ENCODE results near the gene SP4. TPM values are rescaled to one million over a fixed set of nuclear protein-coding genes. Genes with fewer than 3 reads are reported as not detected.

SP4 gene
- total RNA-seq, 6 donors from 2014 or later = 2.4 to 19.3 (median 9.5) TPM

- H3K4me3 ChIP-seq = no peak overlapping the region
- H3K27me3 ChIP-seq = no peaks in the 10 kb centered on the region
- H3K9me3 ChIP-seq = no peaks in the 10 kb centered on the region
- H3K27ac ChIP-seq = peak overlapping the region in 1 of 4 donors; percentile 10
- H3K4me1 ChIP-seq = peaks cover 17 to 48% (median 22%) of the 10 kb centered on the region in 4 donors
- TF ChIP-seq EP300 (IDR thresholded peaks at IDR 0.05) (no peak), CTCF (IDR thresholded peaks at IDR 0.05) (no peak), POLR2AphosphoS5 (IDR thresholded peaks at IDR 0.05) (no peak), POLR2A (IDR thresholded peaks at IDR 0.05) (no peak)
- ATAC-seq (ENCODE audit: low FRiP score in 2 of 2) = no peak
- WGBS, 2 donors = 80 to 88% methylated on average over 7 to 8 of the region's 8 CpGs
- peaks cover 0 to 3% (median 0%) of the 10 kb centered on the region in 4 donors for H3K36me3 ChIP-seq
- no peak for DNase-seq
Observed at GRCh38 chr7:21429786-21430574, 2.1 kb downstream of the SP4 start.

- Histone ChIP-seq H3K27ac (peak overlapping the region in 1 of 4 donors; percentile 10), H3K4me1 (peaks cover 17 to 48% (median 22%) of the 10 kb centered on the region in 4 donors), H3K9me3 (no peaks in the 10 kb centered on the region), H3K4me3 (no peak overlapping the region), H3K36me3 (peaks cover 0 to 3% (median 0%) of the 10 kb centered on the region in 4 donors), H3K27me3 (no peaks in the 10 kb centered on the region)
- WGBS, 2 donors = 43 to 80% methylated on average over 3 of the region's 3 CpGs
- ATAC-seq (ENCODE audit: low FRiP score in 2 of 2) = no peak
- no peak for DNase-seq
- TF ChIP-seq POLR2AphosphoS5 (IDR thresholded peaks at IDR 0.05) (no peak), CTCF (IDR thresholded peaks at IDR 0.05) (no peak), EP300 (IDR thresholded peaks at IDR 0.05) (no peak)
Observed at GRCh38 chr7:21430575-21430954, 2.7 kb downstream of the SP4 start.

GRCh38 chr7:21443149-21443841 lies 15.4 kb downstream of the SP4 start:
- no peak overlapping the region for H3K4me3 ChIP-seq
- H3K4me1 ChIP-seq = no peaks in the 10 kb centered on the region
- H3K27ac ChIP-seq = no peak overlapping the region
- DNase-seq (no peak), ATAC-seq (ENCODE audit: low FRiP score in 2 of 2) (no peak)
- no peaks in the 10 kb centered on the region for H3K27me3 ChIP-seq
- no peaks in the 10 kb centered on the region for H3K9me3 ChIP-seq
- 95% methylated on average over 7 of the region's 7 CpGs for WGBS, 2 donors
- no peaks in the 10 kb centered on the region for H3K36me3 ChIP-seq
- TF ChIP-seq CTCF (IDR thresholded peaks at IDR 0.05) (no peak), EP300 (IDR thresholded peaks at IDR 0.05) (no peak), POLR2AphosphoS5 (IDR thresholded peaks at IDR 0.05) (no peak), POLR2A (IDR thresholded peaks at IDR 0.05) (no peak)

- H3K4me1 ChIP-seq = peaks cover 0 to 4% (median 0%) of the 10 kb centered on the region in 4 donors
- no peaks in the 10 kb centered on the region for H3K36me3 ChIP-seq
- H3K27me3 ChIP-seq = no peaks in the 10 kb centered on the region
- H3K4me3 ChIP-seq = no peak overlapping the region
- DNase-seq (no peak), ATAC-seq (ENCODE audit: low FRiP score in 2 of 2) (no peak)
- H3K27ac ChIP-seq = no peak overlapping the region
- WGBS, 2 donors = 91 to 94% methylated on average over 6 of the region's 6 CpGs
- H3K9me3 ChIP-seq = peaks cover 0 to 5% (median under 1%) of the 10 kb centered on the region in 4 donors
- TF ChIP-seq CTCF (IDR thresholded peaks at IDR 0.05) (no peak), EP300 (IDR thresholded peaks at IDR 0.05) (no peak), POLR2A (IDR thresholded peaks at IDR 0.05) (no peak), POLR2AphosphoS5 (IDR thresholded peaks at IDR 0.05) (no peak)
Observed at GRCh38 chr7:21448974-21449373, 21.1 kb downstream of the SP4 start.
